ENCODE data around the gene CHKA.

- TF ChIP-seq CTCF (optimal IDR thresholded peaks at IDR 0.05 in 1 of 3, IDR thresholded peaks at IDR 0.05 in 1 of 3, conservative IDR thresholded peaks at IDR 0.05 in 1 of 3; ENCODE audit: extremely low read depth in 1 of 3, insufficient read depth in 2 of 3, low read length in 3 of 3) (no peak), EZH2 (IDR thresholded peaks at IDR 0.05; ENCODE audit: low read length) (no peak)
Observed at GRCh38 chr11:68018730-68019190, 102.4 kb downstream of the CHKA start.
